Endothelial cell of umbilical vein (primary cell): ENCODE measurements around the gene GTF3C1. TPM values are rescaled to one million over a fixed set of nuclear protein-coding genes. Genes with fewer than 3 reads are reported as not detected.

Experiments
- BruUV-seq: library from RNA; stranded (reverse); fragments of 400-500 nt; replicated peaks from 2 replicates; lab custom pipeline; 2021; lab: Mats Ljungman, UMichigan
- CTCF ChIA-PET: fragments of 300-600, 350-600 bp; sonication (Branson Sonifier 250); formaldehyde crosslinking; loops from one replicate; lab custom pipeline; 2021; ENCODE audit warnings: antibody characterized with exemption, inconsistent platforms; lab: Charles Lee
- POLR2A ChIA-PET: fragments of 300-600, 350-600 bp; sonication (Branson Sonifier 250); formaldehyde crosslinking; loops from one replicate; lab custom pipeline; 2021; ENCODE audit warnings: antibody characterized with exemption, inconsistent platforms; lab: Charles Lee
- DNase-seq: peaks from one replicate; pipeline ENCODE4 v3.0.0-alpha.2; 2011; ENCODE audit warnings: low read depth, low spot score
- FAIRE-seq: peaks from 2 replicates; lab custom pipeline; 2011; peaks lifted over from hg19 to GRCh38; lab: Jason Lieb, UNC
- H2AFZ ChIP-seq: 2 replicates; pipeline ENCODE4 v1.6.0; 2012; ENCODE audit warnings: low read depth, low read length, control low read depth, inconsistent platforms
- H3K27ac ChIP-seq: 2 replicates; pipeline ENCODE4 v1.5.1; 2011; ENCODE audit warnings: low read depth, mild to moderate bottlenecking, control low read depth, low read length, moderate library complexity; ENCODE audit not compliant: insufficient read depth
- H3K27me3 ChIP-seq, 2 experiments: 2 replicates each; pipeline versions ENCODE4 v1.6.0 to v1.6.1; 2011; ENCODE audit warnings: low read length in 2 of 2, mixed read lengths in 1 of 2; ENCODE audit not compliant: control insufficient read depth in 2 of 2, insufficient read depth in 2 of 2
- H3K36me3 ChIP-seq, 2 experiments: 2 replicates in 1 of 2; 3 replicates in 1 of 2; pipeline ENCODE4 v1.5.1; 2011; ENCODE audit warnings: low read length in 2 of 2, mild to moderate bottlenecking in 1 of 2, moderate library complexity in 1 of 2; ENCODE audit not compliant: control insufficient read depth in 2 of 2, insufficient read depth in 2 of 2; ENCODE audit errors: extremely low read depth in 1 of 2
- H3K4me1 ChIP-seq: 3 replicates; pipeline ENCODE4 v1.5.1; 2011; ENCODE audit warnings: mild to moderate bottlenecking, low read length; ENCODE audit not compliant: control insufficient read depth, insufficient read depth; ENCODE audit errors: extremely low read depth
- H3K4me2 ChIP-seq: 2 replicates; pipeline ENCODE4 v1.6.1; 2011; ENCODE audit warnings: low read length, control low read depth, mixed read lengths; ENCODE audit not compliant: insufficient read depth
- H3K4me3 ChIP-seq, 3 experiments: fragments of 200-600 bp in 1 of 3; sonication (generic), shearing (Covaris generic) in 1 of 3; replicated peaks in 1 of 3; 2 replicates each; pipeline ENCODE4 v1.5.1; 2011 to 2016; ENCODE audit warnings: control low read depth in 3 of 3, low read length in 3 of 3, mild to moderate bottlenecking in 2 of 3, inconsistent platforms in 1 of 3, low read depth in 1 of 3, moderate library complexity in 1 of 3; ENCODE audit not compliant: insufficient read depth in 1 of 3
- H3K79me2 ChIP-seq: 2 replicates; pipeline ENCODE4 v1.6.0; 2012; ENCODE audit warnings: low read length, inconsistent platforms; ENCODE audit not compliant: control insufficient read depth, insufficient read depth
- H3K9ac ChIP-seq: replicated peaks from 2 replicates; pipeline ENCODE3; 2011; ENCODE audit warnings: low read length, control low read depth; ENCODE audit not compliant: insufficient read depth; ENCODE audit errors: extremely low read depth
- H3K9me1 ChIP-seq: replicated peaks from 3 replicates; pipeline ENCODE4 v1.6.0; 2011; ENCODE audit warnings: mild to moderate bottlenecking, low read length; ENCODE audit not compliant: control insufficient read depth, insufficient read depth; ENCODE audit errors: extremely low read depth
- H3K9me3 ChIP-seq: replicated peaks from 2 replicates; pipeline ENCODE4 v1.5.1; 2012; ENCODE audit warnings: low read length, inconsistent platforms; ENCODE audit not compliant: control insufficient read depth, insufficient read depth
- H4K20me1 ChIP-seq: replicated peaks from 2 replicates; pipeline ENCODE3; 2011; ENCODE audit warnings: mild to moderate bottlenecking, low read length; ENCODE audit not compliant: control insufficient read depth, insufficient read depth; ENCODE audit errors: extremely low read depth
- CTCF ChIP-seq, 2 donors: IDR thresholded peaks; 1 replicate in 1 of 2; 2 replicates in 1 of 2; pipeline ENCODE4 v1.5.1; 2011; ENCODE audit warnings: low read length in 2 of 2, mild to moderate bottlenecking in 2 of 2, moderate library complexity in 2 of 2, control low read depth in 1 of 2, inconsistent platforms in 1 of 2, low read depth in 1 of 2; ENCODE audit not compliant: insufficient read depth in 1 of 2; ENCODE audit errors: extremely low read depth in 1 of 2
- EZH2 ChIP-seq: IDR thresholded peaks from 2 replicates; pipeline ENCODE4 v1.6.1; 2012; ENCODE audit warnings: borderline replicate concordance, low read depth, mild to moderate bottlenecking, moderate library complexity, low read length, inconsistent platforms; ENCODE audit not compliant: severe bottlenecking
- FOS ChIP-seq: IDR thresholded peaks from 2 replicates; pipeline ENCODE4 v1.6.1; 2011; ENCODE audit warnings: mild to moderate bottlenecking, low read length, moderate library complexity, borderline replicate concordance; ENCODE audit not compliant: insufficient read depth
- GATA2 ChIP-seq: IDR thresholded peaks from 2 replicates; pipeline ENCODE4 v1.7.0; 2011; ENCODE audit warnings: low read depth, mild to moderate bottlenecking, moderate library complexity, mixed read lengths, low read length; ENCODE audit not compliant: insufficient read length, insufficient read depth
- MAX ChIP-seq: IDR thresholded peaks from 2 replicates; pipeline ENCODE4 v1.6.1; 2011; ENCODE audit not compliant: insufficient read depth, insufficient read length
- MYC ChIP-seq: IDR thresholded peaks from one replicate; pipeline ENCODE4 v1.6.1; 2011; ENCODE audit warnings: mild to moderate bottlenecking, low read depth, low read length
- POLR2AphosphoS5 ChIP-seq: IDR thresholded peaks from 2 replicates; pipeline ENCODE4 v1.6.1; 2012; ENCODE audit warnings: low read depth, mild to moderate bottlenecking, control low read depth, low read length, moderate library complexity; ENCODE audit not compliant: insufficient read depth
- dilution Hi-C: fragments of 300-500 bp; cut with MboI; formaldehyde crosslinking; loops from one replicate; pipeline ENCODE4 v1.15.0; 2019; ENCODE audit warnings: low sequenced_read_pairs; ENCODE audit not compliant: extremely low pct_ligation_motif_present
- intact Hi-C: fragments of 100-400 bp; cut with micrococcal nuclease; formaldehyde crosslinking; loops from one replicate; pipeline ENCODE4 v1.10.0; 2022
- polyA plus RNA-seq, 4 experiments: library from polyadenylated mRNA; depleted of rRNA in 3 of 4; stranded (reverse) in 3 of 4; unstranded in 1 of 4; fragments of >200 nt; gene quantifications; 2 replicates each; pipeline versions ENCODE4 v1.2.1 to v1.2.3, GENCODE V29; 2011 to 2012; ENCODE audit warnings: missing spikeins in 1 of 4
- total RNA-seq: library from RNA; stranded (reverse); gene quantifications from 2 replicates; pipeline ENCODE4 v1.2.3, GENCODE V29; 2021

GTF3C1 gene
- total and polyA plus RNA-seq, 2 donors (not counting 3 experiments of a cell fraction or from before 2014, with no cell fraction given), result 58.1 to 86.1 TPM

GRCh38 chr16:27483624-27484023 is 66.1 kb downstream of the GTF3C1 start:
- Histone ChIP-seq H3K27ac (no peak overlapping the region), H3K27me3 (no peaks in the 10 kb centered on the region), H3K4me1 (no peaks in the 10 kb centered on the region), H3K9me3 (no peaks in the 10 kb centered on the region), H3K9ac (no peak overlapping the region), H3K36me3 (peaks cover 18 to 56% of the 10 kb centered on the region in 2 experiments), H4K20me1 (no peaks in the 10 kb centered on the region), H3K9me1 (no peaks in the 10 kb centered on the region), H3K79me2 (no peaks in the 10 kb centered on the region), H3K4me3 (no peak overlapping the region), H2AFZ (no peak overlapping the region), H3K4me2 (no peak overlapping the region)
- TF ChIP-seq POLR2AphosphoS5 (no peak), EZH2 (no peak), GATA2 (no peak), FOS (no peak), MAX (no peak)
- no TSS peak for BruUV-seq
- FAIRE-seq, result no peak
- DNase-seq, result peak; percentile 6
- intact Hi-C loops, result no loop called here
- ChIA-PET CTCF (interaction anchor here (0.8 kb wide), 1 partner anchor 8 kb away, joined by 3 read pairs; no protein-coding TSS in a partner anchor), POLR2A (no interaction called here)
- dilution Hi-C loops, result no loop called here

- Histone ChIP-seq H3K79me2 (no peaks in the 10 kb centered on the region), H3K4me2 (no peak overlapping the region), H3K4me1 (no peaks in the 10 kb centered on the region), H2AFZ (no peak overlapping the region), H3K27me3 (no peaks in the 10 kb centered on the region), H3K9me1 (no peaks in the 10 kb centered on the region), H3K27ac (no peak overlapping the region), H3K4me3 (no peak overlapping the region), H4K20me1 (no peaks in the 10 kb centered on the region), H3K36me3 (peaks cover 20 to 55% of the 10 kb centered on the region in 2 experiments), H3K9me3 (no peaks in the 10 kb centered on the region), H3K9ac (no peak overlapping the region)
- POLR2A ChIA-PET, result no interaction called here
- BruUV-seq, result no TSS peak
- DNase-seq (no peak), FAIRE-seq (no peak)
- TF ChIP-seq EZH2 (no peak), CTCF (IDR thresholded peaks at IDR 0.05; ENCODE audit: extremely low read depth in 1 of 2, insufficient read depth in 1 of 2, low read depth in 1 of 2, low read length in 2 of 2) (no peak), FOS (no peak), MYC (no peak)
- dilution Hi-C loops, result no loop called here
- intact Hi-C loops, result no loop called here
- CTCF ChIA-PET, result interaction anchor here (0.8 to 1.8 kb wide), 2 partner anchors 9 to 15 kb away, joined by 3 read pairs; no protein-coding TSS in a partner anchor
These were observed 66.7 kb downstream of the GTF3C1 start for GRCh38 chr16:27483088-27483437.
